Subcutaneous abdominal adipose tissue (tissue), 5 donors: ENCODE data around the gene CCT7.

ENCODE experiments used
- H3K27ac ChIP-seq: one replicate; pipeline ENCODE4 v1.7.0; 2013; ENCODE audit warnings: low read depth, mild to moderate bottlenecking, inconsistent platforms, low read length, moderate library complexity
- H3K27me3 ChIP-seq, 5 donors: one replicate each; pipeline ENCODE4 v1.7.0; 2013; ENCODE audit warnings: low read length in 5 of 5, inconsistent platforms in 1 of 5; ENCODE audit not compliant: control insufficient read depth in 5 of 5, insufficient read depth in 4 of 5
- H3K36me3 ChIP-seq, 5 donors: one replicate each; pipeline ENCODE4 v1.7.0; 2013; ENCODE audit warnings: low read length in 5 of 5; ENCODE audit not compliant: control insufficient read depth in 5 of 5, insufficient read depth in 5 of 5
- H3K4me1 ChIP-seq, 5 donors: one replicate each; pipeline ENCODE4 v1.7.0; 2013; ENCODE audit warnings: low read length in 5 of 5, mild to moderate bottlenecking in 3 of 5, moderate library complexity in 1 of 5; ENCODE audit not compliant: control insufficient read depth in 5 of 5, insufficient read depth in 5 of 5
- H3K4me3 ChIP-seq, 5 donors: one replicate each; pipeline ENCODE4 v1.7.0; 2013; ENCODE audit warnings: low read length in 5 of 5, low read depth in 1 of 5
- H3K9ac ChIP-seq, 5 donors: one replicate each; pipeline ENCODE4 v1.7.0; 2013; ENCODE audit warnings: low read length in 5 of 5, mild to moderate bottlenecking in 4 of 5, moderate library complexity in 3 of 5
- H3K9me3 ChIP-seq, 5 donors: one replicate each; pipeline ENCODE4 v1.7.0; 2013; ENCODE audit warnings: low read length in 5 of 5; ENCODE audit not compliant: control insufficient read depth in 5 of 5
- donor health status: healthy.
- donor health status: healthy.
- donor health status: healthy.
- donor health status: healthy.
- donor health status: healthy.

CCT7 gene

DNA sequence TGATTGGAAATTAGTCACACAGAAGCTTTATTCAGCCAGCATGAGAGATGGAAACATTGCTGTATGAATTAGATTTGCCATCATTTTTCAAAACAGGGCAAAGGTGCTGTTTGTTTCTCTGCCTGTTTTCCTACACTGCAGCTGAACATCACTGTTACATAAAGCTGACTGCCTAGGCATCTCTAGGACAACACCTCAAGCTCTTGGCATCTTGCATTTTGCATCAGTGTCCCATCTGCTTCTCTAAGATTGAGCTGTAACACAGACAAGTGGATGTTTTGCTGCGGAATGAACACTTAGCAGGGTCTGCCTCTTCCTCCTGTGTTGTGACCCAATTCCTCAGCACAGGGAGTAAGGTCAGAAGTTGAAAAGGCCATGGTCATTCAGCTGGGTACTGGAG is 4.9 kb downstream of the CCT7 start:
- Histone ChIP-seq H3K27ac (no peak overlapping the region), H3K4me3 (no peak overlapping the region)

DNA sequence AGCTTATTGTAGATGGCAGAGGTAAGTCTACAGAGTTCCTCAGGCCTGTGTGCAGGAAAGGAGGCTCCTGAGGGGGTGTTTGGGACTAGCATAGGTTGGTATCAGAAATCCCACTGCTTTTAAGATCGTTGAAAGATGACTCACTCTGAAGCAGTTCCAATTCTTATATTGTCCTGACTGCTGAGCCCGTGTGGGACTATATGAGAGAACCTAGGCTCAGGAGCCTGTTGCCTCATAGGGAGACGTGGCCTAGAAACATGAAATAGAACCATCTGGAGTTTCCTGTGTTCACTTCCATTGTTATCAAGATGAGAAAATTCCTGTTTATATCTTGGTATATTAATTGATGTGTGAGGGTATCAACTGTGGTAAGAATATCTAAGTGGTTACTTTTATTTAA is 5.7 kb downstream of the CCT7 start:
- Histone ChIP-seq H3K4me3 (no peak overlapping the region), H3K9ac (peak overlapping the region in 4 of 5 donors; percentile 10 to 39 (median 32)), H3K9me3 (no peaks in the 10 kb centered on the region), H3K27ac (no peak overlapping the region), H3K27me3 (no peaks in the 10 kb centered on the region), H3K4me1 (peaks cover 7 to 37% (median 28%) of the 10 kb centered on the region in 5 donors), H3K36me3 (peaks cover 20 to 53% (median 40%) of the 10 kb centered on the region in 5 donors)

More for the DNA sequence above, 4.9 kb downstream of the CCT7 start:
- H3K9ac ChIP-seq: peak overlapping the region in 1 of 5 donors; percentile 19
- no peaks in the 10 kb centered on the region for H3K9me3 ChIP-seq
- H3K27me3 ChIP-seq: no peaks in the 10 kb centered on the region
- peaks cover 17 to 45% (median 32%) of the 10 kb centered on the region in 5 donors for H3K36me3 ChIP-seq
- H3K4me1 ChIP-seq: peaks cover 7 to 40% (median 30%) of the 10 kb centered on the region in 5 donors

DNA sequence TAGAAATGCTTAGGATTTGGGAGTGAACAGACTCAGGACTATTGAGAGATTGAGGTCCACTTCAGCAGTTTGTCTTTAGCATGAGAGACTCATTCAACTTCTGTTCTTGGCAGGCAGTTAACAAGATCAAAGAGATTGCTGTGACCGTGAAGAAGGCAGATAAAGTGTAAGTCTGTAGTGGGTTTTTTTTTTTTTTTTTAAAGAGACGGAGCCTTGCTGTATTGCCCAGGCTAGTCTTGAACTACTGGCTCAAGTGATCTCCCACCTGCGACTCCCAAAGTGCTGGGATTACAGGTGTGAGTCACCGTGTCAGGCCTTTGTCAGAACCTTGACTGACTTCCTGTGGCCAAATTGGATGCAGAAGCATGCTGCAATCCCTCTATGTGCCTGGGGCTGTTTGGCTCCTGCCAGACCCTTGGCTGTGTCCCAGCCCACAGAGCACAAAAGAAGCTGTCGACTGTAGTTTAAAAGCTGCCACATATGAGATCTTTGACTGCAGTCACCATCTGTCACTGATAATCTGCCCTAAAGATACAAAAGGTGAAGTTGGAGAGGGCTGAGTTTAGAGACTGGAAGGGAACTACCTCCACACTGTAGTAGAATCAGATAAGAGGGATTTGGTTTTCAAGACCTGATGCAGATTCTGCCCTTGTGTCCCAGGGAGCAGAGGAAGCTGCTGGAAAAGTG is 9.9 kb downstream of the CCT7 start:
- no peaks in the 10 kb centered on the region for H3K27me3 ChIP-seq
- no peak overlapping the region for H3K27ac ChIP-seq

DNA sequence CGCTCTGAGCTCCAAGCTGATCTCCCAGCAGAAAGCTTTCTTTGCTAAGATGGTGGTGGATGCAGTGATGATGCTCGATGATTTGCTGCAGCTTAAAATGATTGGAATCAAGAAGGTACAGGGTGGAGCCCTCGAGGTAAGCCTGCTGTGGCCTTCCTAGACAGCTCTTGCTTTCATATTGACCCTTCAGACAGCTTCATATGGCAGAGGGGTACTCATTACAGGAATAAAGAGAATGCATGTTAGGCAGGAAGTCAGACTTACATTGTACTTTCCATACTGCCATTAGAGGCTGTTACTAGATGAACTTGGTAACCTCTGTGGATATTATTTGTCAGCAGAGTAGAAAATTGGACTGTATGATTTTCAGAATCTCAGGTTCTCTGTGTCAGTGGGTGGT is 10.5 kb downstream of the CCT7 start:
- peaks cover 0 to 3% (median 1%) of the 10 kb centered on the region in 5 donors for H3K4me1 ChIP-seq
- no peak overlapping the region for H3K9ac ChIP-seq
- H3K27ac ChIP-seq: no peak overlapping the region
- peaks cover 52 to 88% (median 82%) of the 10 kb centered on the region in 5 donors for H3K36me3 ChIP-seq
- no peaks in the 10 kb centered on the region for H3K9me3 ChIP-seq
- no peak overlapping the region for H3K4me3 ChIP-seq
- H3K27me3 ChIP-seq: no peaks in the 10 kb centered on the region

More for the DNA sequence above, 9.9 kb downstream of the CCT7 start:
- Histone ChIP-seq H3K4me3 (no peak overlapping the region), H3K9ac (no peak overlapping the region), H3K9me3 (no peaks in the 10 kb centered on the region), H3K36me3 (peaks cover 48 to 86% (median 79%) of the 10 kb centered on the region in 5 donors), H3K4me1 (peaks cover 0 to 7% (median 6%) of the 10 kb centered on the region in 5 donors)

DNA sequence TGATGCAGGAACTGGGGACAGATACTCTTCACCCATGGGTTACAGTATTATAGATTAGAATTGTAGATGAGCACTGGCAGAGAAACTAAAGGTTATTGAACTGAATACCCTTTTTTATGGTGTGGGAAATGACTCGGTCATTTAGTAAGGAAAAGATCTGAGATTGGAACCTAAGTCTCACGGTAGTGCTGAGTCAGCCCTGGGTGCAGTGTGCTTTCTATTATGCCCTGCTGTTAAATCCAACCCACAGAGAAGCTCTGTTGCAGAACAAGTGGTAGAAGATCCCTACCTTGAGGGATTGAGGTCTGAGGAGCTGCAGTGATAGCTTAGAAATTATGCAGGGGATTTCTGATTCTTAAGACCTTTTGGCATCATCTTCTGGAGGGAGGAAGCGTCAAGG is 12.7 kb downstream of the CCT7 start:
- Histone ChIP-seq H3K9me3 (no peaks in the 10 kb centered on the region), H3K27ac (no peak overlapping the region), H3K4me3 (no peak overlapping the region), H3K36me3 (peaks cover 43 to 96% (median 91%) of the 10 kb centered on the region in 5 donors), H3K9ac (no peak overlapping the region), H3K4me1 (no peaks in the 10 kb centered on the region), H3K27me3 (no peaks in the 10 kb centered on the region)

DNA sequence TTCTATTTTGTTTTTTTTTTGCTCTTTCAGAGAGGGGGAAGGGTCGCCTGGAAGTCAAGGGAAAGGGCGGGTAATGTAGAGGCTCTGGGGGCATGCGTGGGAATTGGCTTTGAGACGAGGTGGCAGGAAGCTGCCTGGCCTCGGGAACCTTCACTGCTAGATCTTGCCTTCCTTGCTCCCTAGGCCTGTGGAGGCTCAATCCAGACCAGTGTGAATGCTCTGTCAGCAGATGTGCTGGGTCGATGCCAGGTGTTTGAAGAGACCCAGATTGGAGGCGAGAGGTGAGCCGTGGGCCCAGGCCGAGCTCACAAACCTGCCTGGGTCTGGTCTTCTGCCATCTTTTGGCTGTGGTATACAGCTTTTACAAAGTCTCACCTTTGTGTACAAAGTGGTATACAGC is 15.5 kb downstream of the CCT7 start:
- no peak overlapping the region for H3K4me3 ChIP-seq
- no peak overlapping the region for H3K9ac ChIP-seq
- H3K36me3 ChIP-seq: peaks cover 38 to 100% (median 96%) of the 10 kb centered on the region in 5 donors

DNA sequence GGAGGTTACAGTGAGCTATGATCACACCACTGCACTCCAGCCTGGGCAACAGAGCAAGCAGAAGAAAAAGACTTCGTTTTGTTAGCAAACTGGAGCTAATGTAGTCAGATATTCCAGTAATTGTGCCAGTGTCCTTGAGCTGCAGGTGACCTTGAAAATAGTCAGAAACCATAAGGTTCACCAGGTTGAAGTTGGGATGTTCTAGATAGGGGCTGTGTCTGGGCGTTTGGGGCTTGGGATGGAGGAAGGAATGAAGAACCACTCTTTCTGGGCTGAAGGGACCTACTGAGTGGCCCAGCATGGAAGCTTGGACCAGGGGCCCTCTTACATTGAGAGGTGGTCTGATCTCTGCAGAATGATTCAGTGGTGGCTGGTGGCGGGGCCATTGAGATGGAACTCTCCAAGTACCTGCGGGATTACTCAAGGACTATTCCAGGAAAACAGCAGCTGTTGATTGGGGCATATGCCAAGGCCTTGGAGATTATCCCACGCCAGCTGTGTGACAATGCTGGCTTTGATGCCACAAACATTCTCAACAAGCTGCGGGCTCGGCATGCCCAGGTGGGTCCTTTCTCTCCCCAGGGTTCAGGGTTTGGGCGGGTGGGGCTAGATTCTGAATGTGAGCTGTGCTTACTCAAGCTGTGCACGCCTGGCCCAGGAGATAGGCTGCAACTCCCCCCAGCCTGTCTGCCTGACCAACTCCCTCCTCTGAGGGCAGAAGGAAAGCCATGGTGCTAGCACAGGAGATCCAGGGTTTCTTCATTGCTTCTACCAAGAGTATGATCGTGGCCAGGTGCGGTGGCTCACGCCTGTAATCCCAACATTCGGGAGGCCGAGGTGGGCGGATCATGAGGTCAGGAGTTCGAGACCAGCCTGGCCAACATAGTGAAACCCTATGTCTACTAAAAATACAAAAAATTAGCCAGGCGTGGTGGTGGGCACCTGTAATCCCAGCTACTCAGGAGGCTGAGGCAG is 17.1 kb downstream of the CCT7 start:
- Histone ChIP-seq H3K4me3 (no peak overlapping the region), H3K9me3 (no peaks in the 10 kb centered on the region), H3K9ac (no peak overlapping the region), H3K36me3 (peaks cover 22 to 93% (median 80%) of the 10 kb centered on the region in 5 donors), H3K4me1 (peaks cover 0 to 5% (median 5%) of the 10 kb centered on the region in 5 donors), H3K27ac (no peak overlapping the region), H3K27me3 (no peaks in the 10 kb centered on the region)

More for the DNA sequence above, 15.5 kb downstream of the CCT7 start:
- H3K9me3 ChIP-seq: no peaks in the 10 kb centered on the region
- H3K27ac ChIP-seq: no peak overlapping the region
- no peaks in the 10 kb centered on the region for H3K27me3 ChIP-seq
- no peaks in the 10 kb centered on the region for H3K4me1 ChIP-seq

DNA sequence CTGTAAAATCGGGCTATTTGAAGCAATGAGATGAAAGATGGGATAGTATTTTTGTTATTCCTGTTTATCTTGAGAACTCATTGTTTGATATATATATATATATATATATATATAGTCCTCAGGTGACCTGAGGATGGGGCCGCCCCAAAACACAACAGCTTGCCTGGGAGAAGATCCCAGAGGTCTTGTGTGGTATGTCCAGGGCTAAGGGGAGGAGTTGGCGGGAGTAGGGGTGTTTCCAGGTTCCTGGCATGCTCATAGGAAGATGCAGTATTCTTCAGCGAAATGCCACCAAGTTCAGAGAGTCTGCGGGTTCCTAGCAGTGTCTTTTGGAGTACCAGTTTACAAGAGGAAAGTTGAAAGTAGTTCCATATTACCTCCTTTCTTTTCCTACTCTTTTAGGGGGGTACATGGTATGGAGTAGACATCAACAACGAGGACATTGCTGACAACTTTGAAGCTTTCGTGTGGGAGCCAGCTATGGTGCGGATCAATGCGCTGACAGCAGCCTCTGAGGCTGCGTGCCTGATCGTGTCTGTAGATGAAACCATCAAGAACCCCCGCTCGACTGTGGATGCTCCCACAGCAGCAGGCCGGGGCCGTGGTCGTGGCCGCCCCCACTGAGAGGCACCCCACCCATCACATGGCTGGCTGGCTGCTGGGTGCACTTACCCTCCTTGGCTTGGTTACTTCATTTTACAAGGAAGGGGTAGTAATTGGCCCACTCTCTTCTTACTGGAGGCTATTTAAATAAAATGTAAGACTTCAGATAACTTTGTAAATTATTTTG is 18.3 kb downstream of the CCT7 start:
- Histone ChIP-seq H3K9me3 (no peaks in the 10 kb centered on the region), H3K4me1 (peaks cover 0 to 5% (median 5%) of the 10 kb centered on the region in 5 donors), H3K36me3 (peaks cover 11 to 80% (median 68%) of the 10 kb centered on the region in 5 donors), H3K27ac (no peak overlapping the region), H3K4me3 (no peak overlapping the region), H3K27me3 (no peaks in the 10 kb centered on the region), H3K9ac (no peak overlapping the region)

DNA sequence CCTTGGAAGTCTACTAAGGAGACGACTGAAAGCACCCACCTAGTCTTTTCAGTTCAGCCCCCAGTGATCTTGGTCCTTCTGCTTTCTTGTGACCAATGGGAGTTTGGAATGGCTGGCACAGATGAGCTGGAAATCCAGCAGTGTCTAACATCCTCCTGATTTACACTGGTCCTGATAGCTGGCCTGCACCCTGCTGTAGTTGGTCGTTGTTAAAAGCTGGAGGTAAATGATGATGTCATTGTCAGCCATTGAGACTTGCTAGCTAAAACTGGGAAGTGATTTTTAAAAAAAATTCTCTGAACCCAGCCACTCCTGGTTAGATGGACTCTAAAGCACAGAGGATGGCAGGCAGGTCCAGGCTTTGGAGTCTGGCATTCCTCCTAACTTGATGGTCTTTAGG is 19.3 kb downstream of the CCT7 start:
- peaks cover 0 to 5% (median 5%) of the 10 kb centered on the region in 5 donors for H3K4me1 ChIP-seq

More for the DNA sequence above, 19.3 kb downstream of the CCT7 start:
- H3K27me3 ChIP-seq: no peaks in the 10 kb centered on the region
- no peak overlapping the region for H3K9ac ChIP-seq
- H3K4me3 ChIP-seq: no peak overlapping the region
- peaks cover 8 to 71% (median 60%) of the 10 kb centered on the region in 5 donors for H3K36me3 ChIP-seq
- H3K9me3 ChIP-seq: no peaks in the 10 kb centered on the region
- H3K27ac ChIP-seq: no peak overlapping the region
